Astrocyte (in vitro differentiated cells and primary cell): Measurements from ENCODE around the gene ATP5F1B. TPM values are rescaled to one million over a fixed set of nuclear protein-coding genes. Genes with fewer than 3 reads are reported as not detected.

Experiments used
- DNase-seq: peaks from one replicate; pipeline ENCODE4 v3.0.0-alpha.2; 2010; ENCODE audit warnings: low read depth
- FAIRE-seq: peaks from 2 replicates; lab custom pipeline; 2011; peaks lifted over from hg19 to GRCh38; lab: Jason Lieb, UNC
- H2AFZ ChIP-seq: 2 replicates; pipeline ENCODE4 v1.6.0; 2012; ENCODE audit warnings: low read depth, low read length, inconsistent platforms
- H3K27ac ChIP-seq: 2 replicates; pipeline ENCODE4 v1.5.1; 2011; ENCODE audit warnings: low read depth, low read length, inconsistent platforms
- H3K27me3 ChIP-seq: 2 replicates; pipeline ENCODE4 v1.6.0; 2011; ENCODE audit warnings: low read length, inconsistent platforms; ENCODE audit not compliant: insufficient read depth
- H3K36me3 ChIP-seq: 2 replicates; pipeline ENCODE4 v1.5.1; 2011; ENCODE audit warnings: low read length, inconsistent platforms; ENCODE audit not compliant: insufficient read depth
- H3K4me1 ChIP-seq: 2 replicates; pipeline ENCODE4 v1.5.1; 2011; ENCODE audit warnings: low read length, inconsistent platforms; ENCODE audit not compliant: insufficient read depth
- H3K4me2 ChIP-seq: 2 replicates; pipeline ENCODE4 v1.6.0; 2012; ENCODE audit warnings: low read length, inconsistent platforms
- H3K4me3 ChIP-seq: 2 replicates; pipeline ENCODE4 v1.5.1; 2011; ENCODE audit warnings: low read depth, mild to moderate bottlenecking, low read length, inconsistent platforms; ENCODE audit not compliant: insufficient read depth
- H3K79me2 ChIP-seq: 2 replicates; pipeline ENCODE4 v1.6.0; 2012; ENCODE audit warnings: mild to moderate bottlenecking, low read length, inconsistent platforms; ENCODE audit not compliant: insufficient read depth
- H3K9ac ChIP-seq: 2 replicates; pipeline ENCODE4 v1.6.0; 2012; ENCODE audit warnings: mild to moderate bottlenecking, low read length, inconsistent platforms
- H3K9me3 ChIP-seq: 2 replicates; pipeline ENCODE4 v1.5.1; 2012; ENCODE audit warnings: low read depth, mild to moderate bottlenecking, low read length, inconsistent platforms; ENCODE audit not compliant: insufficient read depth
- H4K20me1 ChIP-seq: 2 replicates; pipeline ENCODE4 v1.6.0; 2012; ENCODE audit warnings: low read length, inconsistent platforms; ENCODE audit not compliant: insufficient read depth
- H3K27ac Mint-ChIP-seq: one replicate; pipeline ENCODE4 v1.8.0; 2021; ENCODE audit warnings: mild to moderate bottlenecking, mixed read lengths; ENCODE audit not compliant: unreplicated experiment
- H3K27me3 Mint-ChIP-seq: one replicate; pipeline ENCODE4 v1.8.0; 2021; ENCODE audit warnings: low read depth, mixed read lengths; ENCODE audit not compliant: unreplicated experiment
- H3K36me3 Mint-ChIP-seq: one replicate; pipeline ENCODE4 v1.8.0; 2021; ENCODE audit warnings: low read depth, mixed read lengths; ENCODE audit not compliant: unreplicated experiment
- H3K4me1 Mint-ChIP-seq: one replicate; pipeline ENCODE4 v1.8.0; 2021; ENCODE audit warnings: low read depth, mixed read lengths; ENCODE audit not compliant: unreplicated experiment
- H3K4me3 Mint-ChIP-seq: one replicate; pipeline ENCODE4 v1.8.0; 2021; ENCODE audit warnings: mild to moderate bottlenecking, moderate library complexity, mixed read lengths; ENCODE audit not compliant: unreplicated experiment
- H3K9me3 Mint-ChIP-seq: one replicate; pipeline ENCODE4 v1.8.0; 2021; ENCODE audit warnings: mild to moderate bottlenecking, mixed read lengths; ENCODE audit not compliant: unreplicated experiment
- EZH2 ChIP-seq: IDR thresholded peaks from 2 replicates; pipeline ENCODE4 v1.6.1; 2012; ENCODE audit warnings: mild to moderate bottlenecking, low read length, inconsistent platforms; ENCODE audit not compliant: insufficient read depth
- total RNA-seq: library from RNA; stranded (reverse); gene quantifications from 2 replicates; pipeline ENCODE4 v1.2.1, GENCODE V29; 2021
- TF ChIP-seq, protein P1 (sequence below): IDR thresholded peaks from 2 replicates; pipeline ENCODE4 v1.5.1; 2011; ENCODE audit warnings: low read depth, mild to moderate bottlenecking, inconsistent platforms, low read length, moderate library complexity; ENCODE audit not compliant: insufficient read depth

ATP5F1B gene
- total RNA-seq, 1 donor from 2014 or later: 714 TPM

GRCh38 chr12:56602239-56602638 lies 43.5 kb downstream of the ATP5F1B start:
- no peak for DNase-seq
- no peak overlapping the region for H3K4me3 Mint-ChIP-seq
- peaks cover 30% of the 10 kb centered on the region for H3K36me3 Mint-ChIP-seq

GRCh38 chr12:56601503-56601902 lies 44.3 kb downstream of the ATP5F1B start:
- Mint-ChIP-seq H3K27ac (no peak overlapping the region), H3K9me3 (no peaks in the 10 kb centered on the region), H3K36me3 (peaks cover 35% of the 10 kb centered on the region), H3K4me3 (no peak overlapping the region), H3K4me1 (peaks cover 14% of the 10 kb centered on the region), H3K27me3 (no peaks in the 10 kb centered on the region)
- H3K79me2 ChIP-seq: no peaks in the 10 kb centered on the region
- no peaks in the 10 kb centered on the region for H3K27me3 ChIP-seq
- no peak overlapping the region for H3K9ac ChIP-seq
- no peak overlapping the region for H3K27ac ChIP-seq
- H3K4me2 ChIP-seq: no peak overlapping the region
- H3K4me3 ChIP-seq: no peak overlapping the region
- H3K36me3 ChIP-seq: peaks cover 78% of the 10 kb centered on the region
- no peak overlapping the region for H2AFZ ChIP-seq
- FAIRE-seq (no peak), DNase-seq (no peak)
- no peaks in the 10 kb centered on the region for H3K4me1 ChIP-seq
- TF ChIP-seq, protein P1, sequence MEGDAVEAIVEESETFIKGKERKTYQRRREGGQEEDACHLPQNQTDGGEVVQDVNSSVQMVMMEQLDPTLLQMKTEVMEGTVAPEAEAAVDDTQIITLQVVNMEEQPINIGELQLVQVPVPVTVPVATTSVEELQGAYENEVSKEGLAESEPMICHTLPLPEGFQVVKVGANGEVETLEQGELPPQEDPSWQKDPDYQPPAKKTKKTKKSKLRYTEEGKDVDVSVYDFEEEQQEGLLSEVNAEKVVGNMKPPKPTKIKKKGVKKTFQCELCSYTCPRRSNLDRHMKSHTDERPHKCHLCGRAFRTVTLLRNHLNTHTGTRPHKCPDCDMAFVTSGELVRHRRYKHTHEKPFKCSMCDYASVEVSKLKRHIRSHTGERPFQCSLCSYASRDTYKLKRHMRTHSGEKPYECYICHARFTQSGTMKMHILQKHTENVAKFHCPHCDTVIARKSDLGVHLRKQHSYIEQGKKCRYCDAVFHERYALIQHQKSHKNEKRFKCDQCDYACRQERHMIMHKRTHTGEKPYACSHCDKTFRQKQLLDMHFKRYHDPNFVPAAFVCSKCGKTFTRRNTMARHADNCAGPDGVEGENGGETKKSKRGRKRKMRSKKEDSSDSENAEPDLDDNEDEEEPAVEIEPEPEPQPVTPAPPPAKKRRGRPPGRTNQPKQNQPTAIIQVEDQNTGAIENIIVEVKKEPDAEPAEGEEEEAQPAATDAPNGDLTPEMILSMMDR: no peak
- no peak for TF ChIP-seq EZH2
- H4K20me1 ChIP-seq: peaks cover 41% of the 10 kb centered on the region
- no peaks in the 10 kb centered on the region for H3K9me3 ChIP-seq

More at GRCh38 chr12:56602239-56602638, 43.5 kb downstream of the ATP5F1B start:
- no peak overlapping the region for H3K9ac ChIP-seq
- H3K79me2 ChIP-seq: no peaks in the 10 kb centered on the region
- H4K20me1 ChIP-seq: peaks cover 35% of the 10 kb centered on the region
- H3K4me2 ChIP-seq: no peak overlapping the region
- H3K27ac ChIP-seq: no peak overlapping the region
- H3K27ac Mint-ChIP-seq: no peak overlapping the region
- H3K36me3 ChIP-seq: peaks cover 81% of the 10 kb centered on the region
- no peak overlapping the region for H3K4me3 ChIP-seq
- no peaks in the 10 kb centered on the region for H3K4me1 ChIP-seq
- H3K9me3 Mint-ChIP-seq: no peaks in the 10 kb centered on the region
- no peak overlapping the region for H2AFZ ChIP-seq
- no peak for FAIRE-seq
- H3K27me3 Mint-ChIP-seq: no peaks in the 10 kb centered on the region
- TF ChIP-seq, protein P1: no peak
- no peak for TF ChIP-seq EZH2
- peaks cover 7% of the 10 kb centered on the region for H3K4me1 Mint-ChIP-seq
- no peaks in the 10 kb centered on the region for H3K9me3 ChIP-seq
- H3K27me3 ChIP-seq: no peaks in the 10 kb centered on the region

DNA sequence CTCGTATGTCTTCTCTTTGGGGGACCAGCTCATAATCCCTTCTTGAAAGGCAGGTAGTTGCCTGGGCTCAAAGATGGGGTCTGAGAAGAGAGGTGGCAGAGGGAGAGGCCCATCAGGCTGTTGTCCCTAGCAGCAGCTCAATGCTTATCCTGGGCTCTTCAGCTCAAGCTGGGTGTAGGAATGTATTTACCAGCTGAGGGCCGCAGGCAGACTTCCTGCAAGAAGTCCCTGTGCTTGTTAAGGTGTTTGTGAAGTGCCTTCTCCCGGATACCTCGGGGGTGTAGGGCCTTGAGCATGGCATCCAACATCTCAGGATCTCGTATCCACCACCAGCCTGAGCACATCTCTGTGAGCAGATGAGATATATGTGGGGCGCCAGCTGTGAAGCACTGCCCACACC lies 45.0 kb downstream of the ATP5F1B start:
- no peaks in the 10 kb centered on the region for H3K4me1 ChIP-seq
- peaks cover 41% of the 10 kb centered on the region for H4K20me1 ChIP-seq
- no peak for DNase-seq
- H3K36me3 Mint-ChIP-seq: peaks cover 32% of the 10 kb centered on the region
- no peak overlapping the region for H3K27ac ChIP-seq
- no peak overlapping the region for H3K27ac Mint-ChIP-seq
- no peaks in the 10 kb centered on the region for H3K27me3 Mint-ChIP-seq
- H2AFZ ChIP-seq: no peak overlapping the region
- H3K9me3 ChIP-seq: no peaks in the 10 kb centered on the region
- H3K36me3 ChIP-seq: peaks cover 71% of the 10 kb centered on the region
- no peaks in the 10 kb centered on the region for H3K79me2 ChIP-seq
- H3K27me3 ChIP-seq: no peaks in the 10 kb centered on the region
- H3K4me1 Mint-ChIP-seq: peaks cover 15% of the 10 kb centered on the region
- H3K4me3 ChIP-seq: no peak overlapping the region
- no peak overlapping the region for H3K9ac ChIP-seq
- no peak for FAIRE-seq
- H3K4me3 Mint-ChIP-seq: no peak overlapping the region
- no peak overlapping the region for H3K4me2 ChIP-seq
- TF ChIP-seq EZH2: no peak
- TF ChIP-seq, protein P1: no peak
- no peaks in the 10 kb centered on the region for H3K9me3 Mint-ChIP-seq
